SIG-M5 treated with dmso at 0.1 percent for 504 hours (cell line): ENCODE results near the gene PRKAG2.

ENCODE experiments used
- DNase-seq: peaks from one replicate; lab custom pipeline; 2025; ENCODE audit not compliant: unreplicated experiment; lab: John Stamatoyannopoulos, UW

The PRKAG2 gene

DNA sequence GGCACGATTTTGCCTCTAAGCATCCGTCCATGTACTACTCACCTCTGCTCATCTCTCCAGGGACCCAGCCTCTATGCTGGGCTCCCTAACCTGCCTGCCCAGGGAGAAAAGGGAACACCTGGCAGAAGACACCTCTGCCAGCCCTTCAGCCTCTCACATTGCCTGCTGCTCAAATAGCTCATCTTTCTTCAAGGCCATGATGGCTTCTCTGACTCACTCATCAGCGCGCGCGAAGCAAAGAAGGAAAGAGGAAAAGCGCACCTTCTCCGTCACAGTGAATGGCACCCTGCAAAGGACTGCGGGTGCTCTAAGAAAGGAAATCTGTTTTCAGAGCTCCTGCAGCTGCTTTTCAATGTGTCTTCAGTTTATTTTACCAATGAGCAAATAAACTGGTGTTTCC lies 174.0 kb downstream of the PRKAG2 start:
- DNase-seq = no peak

GRCh38 chr7:151700586-151701165 lies 176.2 kb downstream of the PRKAG2 start:
- DNase-seq = no peak

- no peak for DNase-seq
Observed at GRCh38 chr7:151699928-151700319, 177.0 kb downstream of the PRKAG2 start.

- DNase-seq = no peak
Observed at GRCh38 chr7:151699147-151699927, 177.6 kb downstream of the PRKAG2 start.

DNA sequence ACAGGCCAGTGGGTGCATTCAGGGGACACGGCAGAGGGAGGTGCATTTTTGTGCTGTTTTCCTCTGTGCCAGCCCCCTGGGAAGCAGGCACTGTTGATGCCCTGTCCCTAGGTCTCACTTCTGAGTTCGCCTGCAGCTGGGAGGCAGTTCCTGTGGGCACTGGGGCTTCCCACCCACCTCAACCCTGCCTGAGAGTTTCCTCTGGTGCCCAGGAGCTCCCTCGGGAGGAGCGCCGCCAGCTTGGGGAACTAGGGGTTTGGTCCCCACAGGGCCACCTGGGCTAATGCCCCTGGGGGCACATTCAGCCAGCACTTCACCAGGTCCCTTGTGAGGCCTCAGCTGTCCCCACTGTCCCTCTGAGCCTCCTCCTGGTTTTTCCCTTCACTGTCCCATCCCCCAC lies 179.0 kb downstream of the PRKAG2 start:
- no peak for DNase-seq

- DNase-seq = no peak
Observed at GRCh38 chr7:151697515-151697895, 179.4 kb downstream of the PRKAG2 start.

- DNase-seq = no peak
Observed at GRCh38 chr7:151696721-151697514, 180.0 kb downstream of the PRKAG2 start.

DNA sequence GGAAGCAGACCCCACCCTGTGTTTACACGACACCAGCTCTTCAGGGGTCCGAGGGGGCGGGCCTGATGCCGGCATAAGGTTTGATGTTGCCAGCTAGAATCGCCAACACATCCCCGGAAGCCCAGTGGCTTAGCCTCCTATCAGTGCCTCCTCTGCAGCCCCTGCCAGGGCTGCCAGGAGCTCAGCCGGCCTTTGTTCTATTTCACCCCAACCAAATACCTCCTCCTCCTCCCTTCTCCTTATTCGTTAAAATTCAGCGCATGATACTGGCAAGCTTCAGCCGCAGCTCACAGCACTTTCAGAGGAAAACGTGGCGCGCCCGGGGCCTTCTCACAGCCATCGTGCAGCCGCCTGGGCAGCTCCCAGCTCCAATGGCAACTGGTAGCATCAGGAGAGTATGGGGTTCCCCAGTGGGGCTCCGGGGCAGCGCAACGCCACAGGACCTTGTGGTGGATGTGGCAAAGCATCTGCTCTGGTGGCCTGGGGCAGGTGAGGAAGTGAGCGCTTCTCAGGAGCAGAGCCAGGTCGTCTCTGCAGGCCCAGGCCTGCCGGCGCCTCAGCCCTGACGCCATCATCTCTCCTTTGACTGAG lies 180.9 kb downstream of the PRKAG2 start:
- no peak for DNase-seq

DNA sequence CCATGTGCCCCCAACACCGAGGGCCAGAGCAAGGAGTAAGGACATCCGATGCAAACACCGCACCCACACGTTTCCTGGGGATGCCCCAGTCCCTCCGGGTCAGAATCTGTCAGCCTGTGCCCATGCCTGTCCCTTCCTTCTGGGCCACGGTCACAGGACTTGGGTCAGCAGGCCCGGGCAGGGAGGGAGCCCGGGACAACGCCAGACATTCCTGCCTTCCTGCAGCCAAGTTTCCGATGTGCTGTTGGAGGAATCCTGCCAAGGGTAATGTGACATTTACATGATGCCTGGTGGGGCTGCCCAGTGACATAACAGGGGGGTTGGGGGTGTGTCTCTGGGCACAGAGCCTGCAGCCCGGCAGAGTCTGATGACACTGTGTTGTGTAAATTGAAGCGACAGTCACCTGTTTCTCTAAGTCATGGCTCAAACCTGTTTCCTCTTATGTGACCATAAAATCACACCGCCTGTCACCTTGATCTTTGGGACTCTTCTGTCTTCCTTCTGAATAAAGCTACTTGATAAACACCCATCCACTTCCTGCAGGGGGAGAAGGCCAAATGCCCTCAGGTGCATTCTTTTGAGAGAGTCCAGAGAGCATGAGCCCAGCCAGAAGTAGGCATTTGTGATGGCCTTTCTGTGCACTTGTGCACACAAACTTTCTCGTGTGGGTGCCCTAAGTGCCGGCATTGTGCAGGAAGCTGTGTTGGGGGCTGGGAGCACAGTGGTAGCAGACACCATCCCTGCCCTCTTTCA lies 181.9 kb downstream of the PRKAG2 start:
- DNase-seq = peak; percentile 51

GRCh38 chr7:151694441-151694827 lies 182.5 kb downstream of the PRKAG2 start:
- DNase-seq = no peak

- DNase-seq = no peak
Observed at GRCh38 chr7:151693140-151693539, 183.8 kb downstream of the PRKAG2 start.

GRCh38 chr7:151692721-151693120 lies 184.2 kb downstream of the PRKAG2 start:
- DNase-seq = no peak

- no peak for DNase-seq
Observed at GRCh38 chr7:151691449-151691848, 185.5 kb downstream of the PRKAG2 start.

DNA sequence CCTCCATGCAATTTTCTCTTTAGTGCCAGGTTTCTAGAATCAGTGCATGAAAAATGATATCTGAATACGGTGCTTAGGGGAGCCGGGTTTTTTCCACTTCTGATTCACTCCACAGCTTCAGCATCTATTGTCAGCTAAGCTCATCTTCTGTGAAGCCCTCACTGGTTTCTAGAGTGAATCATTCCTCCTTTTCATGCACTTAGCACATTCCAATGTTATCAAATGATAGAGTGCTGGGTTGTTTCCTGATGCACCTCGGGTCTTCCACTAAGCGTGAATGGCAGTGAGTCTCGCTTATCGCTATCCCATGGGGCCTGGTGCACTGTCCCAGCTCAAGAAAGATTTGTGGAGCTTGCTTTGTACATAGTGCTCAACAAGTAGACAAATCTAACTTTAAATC lies 186.3 kb downstream of the PRKAG2 start:
- no peak for DNase-seq

DNA sequence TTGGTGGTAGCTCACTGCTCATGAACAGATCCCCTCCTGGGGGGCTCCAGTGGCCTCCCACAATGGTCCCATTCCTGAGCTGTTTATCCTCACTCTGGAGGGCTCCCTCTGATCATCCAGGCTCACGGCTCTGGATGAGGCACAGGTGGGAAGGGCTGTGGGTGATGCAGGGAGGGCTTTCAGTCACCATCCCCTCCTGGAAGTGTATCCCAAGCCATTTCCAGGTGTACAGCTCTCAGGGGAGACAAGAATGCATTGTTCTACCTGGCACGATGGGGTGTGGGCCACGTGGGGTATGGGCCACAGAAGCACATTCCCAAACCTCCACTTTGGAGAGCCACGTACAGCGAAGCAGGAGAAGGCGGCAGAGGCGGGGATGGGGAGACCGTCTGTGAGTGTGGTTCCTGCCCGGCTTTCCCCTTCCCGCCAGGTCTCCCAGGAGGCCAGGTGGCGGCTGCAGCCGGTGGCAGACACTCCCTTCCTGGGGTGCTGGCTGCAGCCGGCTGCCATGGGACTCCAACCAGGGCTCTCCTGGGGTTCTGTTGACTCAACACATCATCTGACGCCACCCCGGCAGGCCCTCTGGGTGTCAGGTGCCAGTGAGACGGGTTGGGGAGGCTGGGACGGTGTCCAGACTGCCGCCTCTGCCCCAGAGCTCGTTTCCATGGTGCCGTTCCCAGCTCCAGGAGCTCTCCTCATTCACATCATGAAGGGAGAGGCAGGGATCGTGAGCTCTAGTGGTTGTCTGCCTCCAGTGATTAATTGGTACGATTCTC lies 187.5 kb downstream of the PRKAG2 start:
- no peak for DNase-seq

DNA sequence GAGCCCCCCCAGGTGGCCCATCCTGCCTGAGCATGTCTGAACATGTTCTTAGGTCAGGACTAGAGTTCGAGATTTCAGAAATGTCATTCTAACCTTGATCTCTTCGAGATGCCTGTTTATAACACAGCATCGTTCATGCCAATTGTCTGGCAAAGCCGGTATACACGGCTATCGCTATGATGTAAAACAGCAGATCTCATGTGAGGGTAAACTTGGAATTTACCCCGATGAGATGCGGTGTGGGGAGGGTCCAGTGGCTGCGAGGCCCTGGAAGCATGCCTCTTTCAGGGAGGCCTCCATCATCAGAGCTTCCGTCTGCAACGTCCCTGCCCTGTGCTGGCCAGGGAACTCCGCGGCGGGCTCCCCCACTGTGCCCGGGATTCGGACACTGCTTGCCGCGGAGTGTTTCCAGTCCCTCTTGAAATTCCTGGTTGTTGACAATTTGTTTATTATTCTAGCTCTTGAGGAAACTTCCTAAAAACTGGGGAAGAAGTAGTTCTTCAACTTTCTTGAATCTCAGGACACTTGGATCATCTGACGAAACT lies 188.6 kb downstream of the PRKAG2 start:
- no peak for DNase-seq

- peak; percentile 39 for DNase-seq
Observed at GRCh38 chr7:151687523-151688235, 189.2 kb downstream of the PRKAG2 start.

GRCh38 chr7:151686826-151687225 lies 190.1 kb downstream of the PRKAG2 start:
- no peak for DNase-seq

- DNase-seq = no peak
Observed at GRCh38 chr7:151686016-151686766, 190.7 kb downstream of the PRKAG2 start.
